CD4-positive, alpha-beta T cell treated with Interleukin-4 for 4 hours (primary cell): ENCODE results near the gene CRYBG1.
A peak's percentile ranks its signal among the peaks of the same experiment; 100 is the strongest.

Experiments
- DNase-seq: peaks from one replicate; pipeline ENCODE4 v3.0.0-alpha.2; 2020

Gene CRYBG1

DNA sequence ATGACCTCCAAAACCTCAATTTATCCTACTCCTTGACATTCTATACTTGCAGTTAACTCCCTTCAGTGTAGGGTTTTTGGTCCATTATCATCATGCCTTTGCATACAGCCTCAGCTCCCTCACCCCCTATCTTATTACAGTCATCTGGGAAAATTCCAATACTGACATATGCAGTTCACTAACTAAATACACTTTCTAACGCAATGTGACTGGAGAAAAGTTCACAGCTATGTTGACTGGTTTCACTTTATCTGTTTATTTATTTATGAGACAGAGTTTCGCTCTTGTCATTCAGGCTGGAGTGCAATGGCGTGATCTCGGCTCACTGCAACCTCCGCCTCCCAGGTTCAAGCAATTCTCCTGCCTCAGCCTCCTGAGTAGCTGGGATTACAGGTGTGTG, 64.9 kb downstream of the CRYBG1 start:
- DNase-seq, result no peak

DNA sequence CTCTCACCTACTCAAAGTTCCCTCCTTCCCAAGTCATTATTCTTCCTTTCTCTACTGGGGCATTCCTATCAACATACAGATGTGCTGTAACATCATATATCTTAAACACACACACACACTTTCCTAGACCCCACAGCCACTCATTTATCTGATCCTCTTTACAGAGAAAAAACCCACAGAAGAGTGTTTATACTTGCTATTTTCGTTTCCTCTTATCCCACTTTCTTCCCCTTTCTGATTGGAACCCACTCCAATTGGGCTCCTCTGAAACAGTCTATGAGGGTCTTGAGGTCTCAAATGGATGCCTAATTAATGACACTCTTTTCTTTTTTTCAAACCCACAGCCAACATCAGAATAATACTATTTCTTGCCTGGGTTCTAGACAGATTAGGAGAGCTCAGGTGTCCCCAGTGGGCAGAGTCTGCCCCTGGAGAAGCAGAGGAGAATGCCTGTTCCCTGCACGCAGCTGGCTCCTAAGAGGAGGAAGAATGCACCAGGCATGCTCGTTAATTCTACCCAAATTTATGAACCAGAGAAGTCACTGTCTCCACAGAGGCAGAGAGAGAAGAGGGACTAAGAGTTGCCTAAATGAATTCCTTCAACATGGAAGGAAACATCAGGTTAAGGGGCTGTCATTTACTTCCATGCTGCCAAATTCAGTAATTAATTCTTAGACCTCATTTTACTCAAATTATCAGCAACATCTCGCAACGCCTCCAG, 65.9 kb downstream of the CRYBG1 start:
- no peak for DNase-seq

DNA sequence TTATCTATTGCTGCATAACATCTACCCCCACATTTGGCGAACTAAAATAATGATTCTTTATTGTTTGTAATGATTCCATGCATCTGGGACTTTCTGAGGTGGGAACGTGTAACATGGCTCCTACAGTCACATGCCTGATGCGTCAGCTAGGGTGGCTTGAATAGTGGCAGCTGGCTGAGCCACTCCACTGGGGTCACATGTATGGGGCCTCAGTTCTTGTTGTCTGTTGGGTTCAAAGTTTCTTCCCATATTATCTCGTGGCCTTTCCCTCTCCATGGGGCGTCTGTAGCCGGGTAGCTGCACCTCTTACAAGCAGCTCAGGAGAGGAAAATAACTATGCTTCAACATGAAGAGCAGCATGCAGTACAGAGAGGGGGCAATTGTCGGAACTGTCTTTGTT, 69.9 kb downstream of the CRYBG1 start:
- no peak for DNase-seq

DNA sequence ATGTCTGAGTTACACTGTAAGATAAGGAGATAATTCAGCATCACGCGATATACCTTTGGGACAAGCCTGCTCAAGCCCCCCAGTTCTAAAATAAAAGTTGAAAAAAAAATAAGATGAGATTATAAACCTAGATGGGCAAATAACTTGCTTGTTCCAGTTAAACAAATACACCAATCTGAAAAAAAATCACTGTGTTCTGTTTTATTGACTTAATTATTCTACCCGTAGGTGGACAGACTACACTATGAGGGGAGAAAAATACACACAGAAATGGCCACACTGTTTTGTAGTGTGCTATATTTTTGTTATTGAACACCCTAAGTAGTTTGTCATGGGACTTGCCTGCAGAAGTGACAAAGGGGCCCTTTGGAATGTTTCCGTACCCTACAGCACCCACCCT, 70.9 kb downstream of the CRYBG1 start:
- no peak for DNase-seq

DNA sequence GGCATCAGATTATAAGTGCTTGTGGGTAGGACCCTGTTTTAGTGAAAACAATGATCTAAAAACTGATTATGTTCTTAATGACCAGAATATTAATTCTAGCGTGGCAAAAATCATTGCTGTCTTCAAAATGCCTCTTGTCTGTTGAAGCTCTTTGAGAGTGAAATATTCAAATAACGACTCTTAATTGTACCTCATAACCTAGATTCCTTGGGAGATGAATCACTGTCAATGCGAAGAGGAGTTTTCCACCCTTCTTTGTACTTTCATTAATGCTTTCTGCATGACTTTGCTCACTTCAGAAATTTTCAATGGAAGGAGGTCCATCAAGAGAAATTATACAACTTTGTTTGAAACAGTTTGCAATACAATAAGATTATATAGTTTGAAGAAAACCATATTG, 71.5 kb downstream of the CRYBG1 start:
- no peak for DNase-seq

DNA sequence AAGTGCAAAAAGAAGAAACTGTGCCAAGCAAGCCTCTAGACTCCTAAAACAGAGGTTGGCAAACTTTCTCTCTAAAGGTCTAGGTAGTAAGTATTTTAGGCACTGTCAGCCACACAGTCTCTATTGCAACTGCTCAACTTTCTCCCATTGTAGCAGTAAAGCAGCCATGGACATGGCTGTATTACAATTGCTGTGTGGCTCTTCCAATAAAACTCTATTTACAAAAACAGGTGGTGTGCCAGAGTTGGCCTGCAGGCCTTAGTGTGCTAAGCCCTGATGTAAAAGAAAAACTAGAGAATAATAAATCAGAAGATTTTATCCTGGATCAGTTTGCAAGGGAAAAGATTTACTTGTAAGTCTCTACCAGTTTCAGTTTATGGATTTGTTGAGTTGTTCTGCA, 74.0 kb downstream of the CRYBG1 start:
- no peak for DNase-seq

DNA sequence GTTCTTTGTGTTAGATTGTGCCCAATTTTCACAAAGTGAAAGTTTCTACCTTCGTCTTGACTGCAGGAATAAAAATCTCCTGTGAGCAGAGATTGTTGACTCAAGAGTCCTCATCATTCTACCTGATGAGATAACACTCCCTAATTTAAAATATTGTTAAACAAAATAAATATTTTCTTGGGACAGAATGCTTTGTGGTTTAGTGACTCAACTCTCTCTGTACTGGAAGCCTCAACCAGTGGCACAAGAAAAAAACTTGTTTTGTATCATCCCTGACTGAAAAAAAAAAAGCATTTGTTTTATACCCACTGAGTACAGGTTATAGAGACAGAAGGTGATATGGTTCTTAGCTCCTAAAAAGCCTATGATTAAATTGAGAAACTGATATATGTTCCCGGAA, 78.9 kb downstream of the CRYBG1 start:
- DNase-seq, result no peak

DNA sequence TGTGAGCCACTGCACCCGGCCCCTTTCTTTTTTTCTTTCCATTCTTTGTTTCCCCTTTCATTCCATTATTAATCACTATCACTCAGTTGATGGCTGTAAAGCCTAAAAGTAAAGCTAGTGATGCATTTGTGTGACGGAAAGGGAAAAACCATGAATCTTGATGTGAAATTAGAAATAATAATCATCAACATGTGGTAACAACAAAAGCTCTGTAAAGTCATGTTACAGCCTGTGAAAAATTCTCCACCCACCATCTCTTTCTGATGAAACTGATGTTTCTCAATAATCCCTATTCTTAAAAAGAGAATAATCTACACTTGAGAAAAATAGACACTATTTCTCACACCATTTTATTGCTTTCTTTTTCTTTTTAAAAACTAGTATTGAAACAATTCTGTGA, 80.0 kb downstream of the CRYBG1 start:
- DNase-seq, result no peak

DNA sequence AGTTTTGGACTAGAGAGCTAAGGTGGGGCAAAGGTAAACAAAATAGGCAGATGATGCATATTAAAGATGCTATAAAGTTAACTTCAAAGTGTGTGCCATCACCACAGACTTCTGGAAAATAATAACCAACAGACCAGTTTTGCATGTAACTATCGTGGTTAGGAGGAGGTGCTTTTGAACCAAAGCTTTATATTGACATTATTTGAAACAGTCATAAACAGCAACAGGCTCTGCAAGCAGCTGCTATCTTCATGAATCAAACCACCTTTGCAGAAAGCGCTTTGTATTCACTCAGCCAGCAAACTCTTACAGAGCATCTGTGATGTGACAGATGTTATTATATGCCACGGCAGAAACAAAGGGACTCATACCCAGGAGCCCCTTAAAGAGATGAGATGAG, 81.9 kb downstream of the CRYBG1 start:
- DNase-seq, result no peak

DNA sequence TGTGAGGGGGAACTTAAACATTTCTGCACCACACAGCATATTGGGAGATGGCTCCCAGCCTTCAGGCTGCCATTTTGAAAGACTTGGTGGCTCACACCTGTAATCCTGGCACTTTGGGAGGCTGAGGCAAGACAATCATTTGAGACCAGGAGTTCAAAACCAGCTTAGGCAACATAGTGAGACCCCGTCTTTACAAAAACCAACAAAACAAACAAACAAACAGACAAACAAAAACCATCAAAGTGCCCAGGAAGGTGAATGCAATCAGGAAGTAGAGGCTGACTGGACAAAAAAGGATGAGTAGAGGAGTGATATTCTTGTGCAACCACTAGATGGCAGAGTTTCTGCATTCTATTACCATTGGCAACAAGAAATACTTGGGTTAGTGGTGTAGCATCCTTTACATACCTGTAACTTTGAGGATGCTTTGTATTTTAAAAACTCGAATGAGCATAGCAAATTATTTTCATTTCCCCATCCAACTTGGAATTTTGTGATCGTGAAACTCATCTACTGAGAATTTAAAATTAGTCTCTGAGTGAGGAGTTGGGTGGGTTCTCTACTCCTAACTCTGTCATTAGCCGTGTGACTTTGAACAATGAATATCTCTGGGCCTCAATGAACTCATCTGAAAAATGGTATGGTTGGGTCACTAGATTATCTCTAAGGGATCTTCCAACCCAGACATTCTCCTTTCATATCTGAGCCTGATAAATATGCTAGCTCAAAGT, 84.4 kb downstream of the CRYBG1 start:
- DNase-seq, result peak; percentile 71

DNA sequence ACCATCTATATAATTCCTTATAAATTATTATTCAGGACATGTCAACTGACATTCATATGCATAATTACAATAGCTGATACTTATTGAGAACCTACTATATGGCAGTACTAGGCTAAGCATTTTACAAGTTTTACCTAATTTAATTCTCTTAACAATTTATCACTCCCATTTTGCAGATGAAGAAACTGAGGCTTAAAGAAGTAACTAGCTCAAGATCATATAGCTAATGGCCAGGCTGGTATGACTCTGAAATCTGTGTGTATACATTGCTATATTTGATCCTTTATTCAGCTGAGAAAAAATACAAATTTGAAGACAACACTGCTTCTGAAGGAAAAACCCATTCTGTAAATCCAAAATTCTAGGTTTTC, 85.0 kb downstream of the CRYBG1 start:
- DNase-seq, result no peak

DNA sequence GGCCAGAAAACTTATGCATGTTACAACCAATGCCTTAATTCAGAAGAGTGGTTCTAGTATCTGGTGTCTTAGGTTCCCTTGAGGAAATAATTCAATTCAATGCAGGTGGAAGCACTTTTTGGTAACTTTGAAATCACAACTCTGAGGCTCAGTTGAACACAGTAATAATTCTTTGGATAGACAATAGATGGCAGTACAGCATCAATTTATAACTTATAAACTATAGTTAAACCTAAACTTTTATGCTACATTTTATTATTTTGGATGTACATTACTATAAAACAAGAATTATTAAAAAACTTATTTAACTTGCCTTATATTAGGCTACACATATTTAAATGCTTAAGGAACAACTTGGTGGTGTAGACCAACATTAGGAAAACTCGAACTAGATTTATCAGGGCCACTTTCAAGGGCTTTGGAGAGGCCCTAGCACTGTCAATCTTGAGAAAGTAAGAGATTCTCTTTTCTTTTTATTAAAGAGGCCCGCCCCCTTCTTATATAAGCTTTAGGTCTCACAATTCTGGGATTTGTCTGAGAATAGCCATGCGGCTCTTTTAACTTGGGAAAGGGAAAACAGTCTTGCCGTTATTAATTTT, 85.9 kb downstream of the CRYBG1 start:
- peak; percentile 39 for DNase-seq

DNA sequence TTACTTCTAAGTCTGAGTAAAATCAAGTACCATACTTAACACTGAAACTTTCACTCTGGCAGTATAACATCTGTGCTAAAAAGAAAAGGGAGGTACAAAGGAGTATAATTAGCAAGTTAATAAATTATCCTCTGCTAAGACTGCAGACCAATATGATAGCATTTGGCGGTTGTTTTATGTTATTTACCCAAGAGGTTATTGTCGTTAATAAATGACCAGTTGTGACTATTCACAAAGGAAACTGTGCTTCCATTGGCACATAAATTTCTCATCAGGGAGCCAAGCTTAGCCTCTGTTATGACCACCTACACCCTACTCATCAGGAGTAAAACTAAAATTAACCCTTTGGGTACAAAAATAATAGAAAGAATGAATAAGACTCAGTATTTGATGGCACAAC, 86.5 kb downstream of the CRYBG1 start:
- no peak for DNase-seq

DNA sequence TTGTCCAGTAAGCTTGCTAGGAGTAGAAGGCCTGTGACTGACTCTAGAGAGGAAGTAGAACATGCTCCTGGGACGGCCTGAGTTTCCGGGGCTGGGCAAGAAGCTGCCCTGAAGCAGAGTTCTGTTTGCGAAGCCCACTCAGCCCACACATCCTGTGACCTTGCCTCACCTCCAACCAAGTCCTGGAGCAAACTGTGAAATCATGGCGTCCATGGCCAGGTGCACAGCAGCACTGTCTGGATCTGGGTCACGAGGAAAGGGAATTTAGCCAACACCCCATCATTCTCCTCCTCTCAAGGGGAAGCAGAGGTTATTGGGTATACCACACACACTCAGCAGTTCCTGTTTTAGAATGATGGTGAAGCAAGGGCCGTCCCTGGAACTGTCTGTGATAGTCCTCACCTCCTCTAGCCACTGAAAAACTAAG, 87.5 kb downstream of the CRYBG1 start:
- peak; percentile 10 for DNase-seq

DNA sequence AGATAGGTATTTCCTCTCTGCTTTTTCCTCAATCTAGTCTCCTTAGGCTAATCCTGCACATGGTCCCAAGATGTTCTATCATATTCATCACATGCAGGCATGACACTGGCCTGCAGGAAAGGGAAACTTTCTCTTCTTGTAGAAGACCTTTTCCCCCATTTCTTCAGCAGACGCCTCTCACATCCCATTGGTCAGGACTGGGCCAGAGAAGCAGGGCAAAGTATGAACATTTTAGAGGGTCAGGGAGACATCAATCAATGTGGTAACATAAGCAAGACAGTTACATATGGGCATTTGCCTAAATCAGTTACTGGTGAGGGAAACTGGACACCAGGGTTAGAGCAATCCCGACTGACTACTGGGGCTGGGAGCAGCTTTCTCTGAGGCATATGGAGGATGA, 90.1 kb downstream of the CRYBG1 start:
- DNase-seq, result no peak

DNA sequence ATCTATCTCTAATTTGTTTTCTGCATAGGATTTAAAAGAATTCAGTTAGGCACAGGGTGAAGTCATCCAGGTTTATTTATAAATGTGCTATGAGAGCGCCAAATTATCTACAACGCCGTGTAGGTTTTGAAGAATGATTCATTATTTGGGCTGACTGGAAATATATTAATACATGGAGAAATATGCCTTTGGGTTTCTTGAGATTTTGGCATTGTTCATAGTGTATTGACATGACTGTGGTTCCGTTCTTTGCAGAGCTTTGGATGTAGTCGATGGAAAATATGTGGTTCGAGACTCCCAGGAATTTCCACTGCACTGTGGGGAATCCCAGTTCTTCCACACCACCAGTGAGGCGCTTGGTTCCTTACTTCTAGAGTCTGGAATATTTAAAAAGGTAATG, 90.9 kb downstream of the CRYBG1 start:
- DNase-seq, result no peak

DNA sequence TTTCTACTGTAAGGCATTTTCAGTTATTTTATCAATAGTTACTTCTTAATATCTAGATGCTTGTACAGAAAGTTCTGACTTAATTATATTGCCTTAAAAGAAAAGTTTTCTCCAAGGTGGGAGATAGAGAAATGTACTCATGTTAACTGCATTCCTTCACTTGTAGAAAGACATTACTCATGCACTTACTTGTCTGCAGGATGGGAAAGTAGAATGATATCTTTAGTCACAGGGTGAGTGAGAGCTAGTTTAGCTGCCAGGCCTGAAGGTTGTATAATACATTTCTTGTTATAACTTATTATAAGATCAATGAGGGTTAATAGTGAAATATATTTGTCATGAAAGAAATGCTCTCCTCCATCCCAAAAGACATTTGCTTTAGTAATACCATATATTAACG, 92.1 kb downstream of the CRYBG1 start:
- no peak for DNase-seq

DNA sequence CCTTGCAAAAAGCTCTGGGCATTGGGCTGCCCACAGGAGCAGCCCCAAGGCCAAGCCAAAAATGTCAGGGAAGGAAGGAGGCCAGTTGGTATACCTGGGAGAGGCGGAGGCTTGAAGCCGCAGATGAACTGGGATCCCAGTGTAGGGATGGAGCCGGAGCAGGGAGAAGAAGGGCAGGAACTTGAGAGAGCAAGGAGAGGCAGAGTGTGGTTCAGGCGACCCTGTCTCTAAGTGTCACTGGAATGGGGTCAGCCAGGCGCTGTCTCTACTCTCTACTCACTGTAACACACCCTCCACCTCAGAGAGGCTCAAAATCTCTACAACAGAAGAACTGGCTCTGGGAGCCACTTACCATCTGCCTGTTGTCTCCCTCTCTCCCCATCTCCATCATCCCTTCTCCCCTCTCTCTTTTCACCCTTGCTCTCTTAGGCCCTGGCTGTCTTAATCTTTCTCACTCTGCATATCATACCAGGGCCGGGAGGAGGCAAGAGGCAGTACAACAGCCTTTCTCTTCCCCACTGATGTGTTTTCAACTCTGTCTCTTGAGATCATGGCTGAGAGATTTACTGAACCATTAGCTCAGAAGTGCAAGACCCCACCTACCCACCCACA, 93.3 kb downstream of the CRYBG1 start:
- DNase-seq, result no peak

DNA sequence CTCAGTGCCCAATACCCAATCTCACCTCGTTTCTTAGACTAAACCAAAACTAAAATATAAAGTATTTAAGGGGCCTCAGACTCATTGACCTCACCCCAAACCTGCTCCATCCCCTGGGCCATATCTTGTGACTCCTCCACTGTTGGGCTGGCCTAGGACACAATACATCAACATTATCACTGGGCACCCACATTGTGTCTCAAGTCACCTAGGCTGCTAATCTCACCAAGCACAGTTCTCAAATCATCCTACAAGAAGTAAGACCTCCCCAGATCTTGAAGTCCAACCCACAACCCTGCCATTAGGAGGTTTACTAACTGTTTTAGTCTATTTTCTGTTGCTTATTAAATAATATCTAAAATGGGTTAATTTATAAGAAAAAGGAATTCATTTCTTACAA, 96.2 kb downstream of the CRYBG1 start:
- DNase-seq, result no peak

DNA sequence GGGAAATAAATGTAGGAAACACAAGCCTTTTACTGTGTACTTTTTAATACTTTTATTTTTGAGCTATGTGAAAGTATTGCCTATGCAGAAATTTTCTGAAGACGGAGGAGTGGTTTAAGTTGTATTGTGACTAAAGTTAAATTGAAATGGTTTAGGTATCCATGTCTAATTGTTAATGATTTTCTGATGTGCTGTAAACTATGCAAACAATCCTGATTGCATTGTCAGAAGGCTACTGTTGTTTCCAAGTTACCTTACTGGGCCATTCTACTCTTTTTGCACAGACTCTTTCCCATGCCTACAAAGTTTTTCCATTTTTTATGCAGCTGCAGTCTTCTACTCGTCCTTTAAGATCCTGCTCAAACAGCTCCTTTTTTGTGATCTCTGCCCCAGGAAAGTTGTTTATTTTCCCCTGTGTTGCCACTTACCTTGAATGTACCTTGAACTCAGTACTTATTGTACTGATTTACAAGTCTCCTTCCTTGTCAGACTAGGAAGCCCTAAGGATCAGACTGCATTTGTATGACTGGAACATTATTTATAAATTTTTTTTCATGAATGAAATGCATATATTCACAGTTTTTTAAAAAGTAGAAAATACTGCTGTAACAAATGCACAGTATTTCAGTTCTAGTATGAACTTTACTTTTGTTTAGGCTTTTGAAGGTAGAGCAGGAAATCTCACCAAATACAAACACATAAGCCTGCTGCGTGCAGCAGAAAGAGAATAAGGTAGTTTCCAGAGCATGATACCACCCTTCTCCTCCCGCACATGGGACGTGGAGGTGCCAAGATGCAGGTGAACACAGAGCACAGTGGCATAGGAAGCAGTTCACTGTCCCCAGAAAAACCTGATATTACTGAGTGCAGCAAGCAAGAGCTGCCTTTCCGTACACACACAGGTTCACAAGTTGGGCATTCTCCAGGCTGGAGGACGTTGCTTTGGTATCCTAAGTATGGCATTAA, 97.8 kb downstream of the CRYBG1 start:
- no peak for DNase-seq

DNA sequence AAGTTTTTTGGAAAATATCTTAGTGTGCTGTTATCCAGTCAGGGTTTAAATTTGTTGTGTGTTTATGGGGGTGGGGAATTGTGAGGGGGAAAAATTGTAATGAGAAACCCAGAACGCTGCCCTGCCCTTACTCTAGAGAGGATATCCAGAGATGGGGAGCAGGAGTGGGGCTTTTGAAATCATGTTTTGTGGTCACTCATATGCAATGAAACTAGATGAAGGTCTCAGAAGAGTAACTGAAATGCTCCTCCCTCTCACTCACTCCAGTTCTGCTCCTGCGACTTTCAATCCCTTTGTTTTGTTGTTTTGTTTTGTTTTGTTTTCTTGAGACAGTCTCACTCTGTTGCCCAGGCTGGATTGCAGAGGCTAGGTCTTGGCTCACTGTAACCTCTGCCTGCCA, 100.0 kb downstream of the CRYBG1 start:
- no peak for DNase-seq

DNA sequence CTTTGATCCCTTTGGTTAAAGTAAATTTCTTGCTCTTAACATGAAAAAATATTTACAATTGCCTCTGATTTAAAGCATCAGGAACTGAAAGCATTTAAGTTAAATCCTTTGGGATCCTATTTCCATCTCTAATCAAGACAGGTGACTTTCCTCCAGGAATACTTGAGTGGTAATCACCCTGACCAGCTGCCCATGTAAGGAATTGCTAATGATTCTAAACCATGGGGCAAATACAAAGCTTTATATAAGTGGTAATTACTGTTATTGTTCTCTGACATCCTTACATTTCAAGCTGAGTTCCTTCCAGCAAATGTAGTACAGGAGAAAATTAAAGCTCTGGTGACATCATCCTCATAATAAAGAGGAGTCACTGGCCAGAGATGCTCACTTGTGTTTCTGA, 100.6 kb downstream of the CRYBG1 start:
- no peak for DNase-seq
